ENCODE measurements around the gene CCDC127. TPM values are rescaled to one million over a fixed set of nuclear protein-coding genes. Genes with fewer than 3 reads are reported as not detected.

CCDC127 gene
- total and polyA plus RNA-seq, 4 donors, result 1.1 to 2.6 (median 2.1) TPM

- TF ChIP-seq EGR1 (IDR thresholded peaks at IDR 0.05; ENCODE audit: low read depth in 2 of 2) (no peak), HNF4G (IDR thresholded peaks at IDR 0.05) (no peak), HNF4A (conservative IDR thresholded peaks at IDR 0.05) (no peak), CTCF (IDR thresholded peaks at IDR 0.05; ENCODE audit: low read depth, low read length, missing input control) (no peak), REST (IDR thresholded peaks at IDR 0.05) (no peak), ATF3 (IDR thresholded peaks at IDR 0.05) (no peak), TAF1 (conservative IDR thresholded peaks at IDR 0.05) (no peak)
- no peak overlapping the region for H3K4me3 ChIP-seq (ENCODE audit: low read depth in 1 of 3, low read length in 3 of 3)
- DNase-seq (ENCODE audit: low spot score), result no peak
- H3K27ac ChIP-seq (ENCODE audit: low read depth in 1 of 2, low read length in 2 of 2), result no peak overlapping the region
- H3K4me1 ChIP-seq (ENCODE audit: control insufficient read depth in 4 of 4, insufficient read depth in 4 of 4, low read length in 3 of 4), result no peaks in the 10 kb centered on the region
- H3K9ac ChIP-seq (ENCODE audit: low read depth in 1 of 2, low read length in 2 of 2), result no peak overlapping the region
- 79% methylated on average over 10 of the region's 10 CpGs for WGBS
- no peaks in the 10 kb centered on the region for H3K36me3 ChIP-seq (ENCODE audit: control insufficient read depth in 4 of 4, insufficient read depth in 3 of 4, low read depth in 1 of 4, low read length in 3 of 4)
- H3K27me3 ChIP-seq (ENCODE audit: control insufficient read depth in 4 of 4, insufficient read depth in 4 of 4, low read length in 3 of 4), result no peaks in the 10 kb centered on the region
- peaks cover 0 to 2% (median 0%) of the 10 kb centered on the region in 4 donors for H3K9me3 ChIP-seq (ENCODE audit: control insufficient read depth in 4 of 4, low read length in 3 of 4)
These were observed 63.7 kb downstream of the CCDC127 start for GRCh38 chr5:154236-154635.

GRCh38 chr5:153256-153655 lies 64.7 kb downstream of the CCDC127 start:
- Histone ChIP-seq H3K4me1 (ENCODE audit: control insufficient read depth in 4 of 4, insufficient read depth in 4 of 4, low read length in 3 of 4) (no peaks in the 10 kb centered on the region), H3K9me3 (ENCODE audit: control insufficient read depth in 4 of 4, low read length in 3 of 4) (peaks cover 0 to 2% (median 0%) of the 10 kb centered on the region in 4 donors), H3K36me3 (ENCODE audit: control insufficient read depth in 4 of 4, insufficient read depth in 3 of 4, low read depth in 1 of 4, low read length in 3 of 4) (no peaks in the 10 kb centered on the region), H3K27ac (ENCODE audit: low read depth in 1 of 2, low read length in 2 of 2) (no peak overlapping the region), H3K27me3 (ENCODE audit: control insufficient read depth in 4 of 4, insufficient read depth in 4 of 4, low read length in 3 of 4) (no peaks in the 10 kb centered on the region), H3K9ac (ENCODE audit: low read depth in 1 of 2, low read length in 2 of 2) (no peak overlapping the region), H3K4me3 (ENCODE audit: low read depth in 1 of 3, low read length in 3 of 3) (no peak overlapping the region)
- 77% methylated on average over 8 of the region's 8 CpGs for WGBS
- DNase-seq (ENCODE audit: low spot score), result no peak
- TF ChIP-seq YY1 (IDR thresholded peaks at IDR 0.05) (no peak), HNF4A (conservative IDR thresholded peaks at IDR 0.05) (no peak), ATF3 (IDR thresholded peaks at IDR 0.05) (no peak)

GRCh38 chr5:152077-152476 lies 65.9 kb downstream of the CCDC127 start:
- TF ChIP-seq SP1 (IDR thresholded peaks at IDR 0.05), result no peak
- TF ChIP-seq ATF3 (IDR thresholded peaks at IDR 0.05), result no peak
- TF ChIP-seq YY1 (IDR thresholded peaks at IDR 0.05), result no peak
- TF ChIP-seq CTCF (IDR thresholded peaks at IDR 0.05; ENCODE audit: low read depth, low read length, missing input control), result no peak
- TF ChIP-seq MAX (IDR thresholded peaks at IDR 0.05), result no peak
- H3K36me3 ChIP-seq (ENCODE audit: control insufficient read depth in 4 of 4, insufficient read depth in 3 of 4, low read depth in 1 of 4, low read length in 3 of 4), result no peaks in the 10 kb centered on the region
- H3K27ac ChIP-seq (ENCODE audit: low read depth in 1 of 2, low read length in 2 of 2), result no peak overlapping the region
- H3K4me3 ChIP-seq (ENCODE audit: low read depth in 1 of 3, low read length in 3 of 3), result no peak overlapping the region
- peaks cover 3 to 7% (median 5%) of the 10 kb centered on the region in 4 donors for H3K9me3 ChIP-seq (ENCODE audit: control insufficient read depth in 4 of 4, low read length in 3 of 4)
- H3K9ac ChIP-seq (ENCODE audit: low read depth in 1 of 2, low read length in 2 of 2), result no peak overlapping the region
- 90% methylated on average over 6 of the region's 6 CpGs for WGBS
- H3K4me1 ChIP-seq (ENCODE audit: control insufficient read depth in 4 of 4, insufficient read depth in 4 of 4, low read length in 3 of 4), result no peaks in the 10 kb centered on the region
- H3K27me3 ChIP-seq (ENCODE audit: control insufficient read depth in 4 of 4, insufficient read depth in 4 of 4, low read length in 3 of 4), result no peaks in the 10 kb centered on the region
- DNase-seq (ENCODE audit: low spot score), result no peak
